ENCODE results near the gene ME1. TPM values are rescaled to one million over a fixed set of nuclear protein-coding genes. Genes with fewer than 3 reads are reported as not detected.

ME1 gene
- total and polyA plus RNA-seq, 9 of the 15 experiments (the other 6 are each of a cell fraction or from before 2014, with no cell fraction given): 3.2 to 10.4 (median 5.5) TPM

DNA sequence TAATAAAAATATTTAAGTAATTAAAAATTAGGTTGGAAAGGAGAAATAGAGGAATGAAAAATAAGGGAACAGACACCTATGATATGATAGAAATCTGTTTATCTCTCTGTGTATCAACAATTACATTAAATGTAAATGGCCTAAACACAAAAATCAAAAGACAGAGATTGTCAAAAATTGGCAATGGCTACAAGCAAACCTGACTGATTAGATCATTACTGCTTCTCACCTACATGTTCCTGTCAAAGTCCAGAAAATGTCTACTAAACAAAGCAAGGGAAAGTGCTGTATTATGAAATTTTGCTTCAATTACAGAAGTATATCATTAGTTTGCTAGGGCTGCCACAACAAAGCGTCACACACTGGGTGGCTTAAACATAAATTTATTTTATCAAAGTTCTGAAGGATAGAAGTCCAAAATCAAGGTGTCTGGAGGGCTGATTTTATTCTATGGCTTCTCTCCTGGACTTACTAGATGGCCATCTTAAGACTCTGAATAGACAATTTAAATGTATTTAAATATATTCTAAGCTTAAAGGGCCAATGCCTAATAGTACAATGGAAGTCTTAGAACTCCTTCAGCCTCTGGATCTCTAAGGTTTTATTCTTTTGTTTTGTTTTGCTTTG is 6.3 kb downstream of the ME1 start (continued):
- TF ChIP-seq TCF7 (IDR thresholded peaks at IDR 0.05; ENCODE audit: borderline replicate concordance) (no peak), CSDE1 (IDR thresholded peaks at IDR 0.05) (no peak), ZNF239 (CRISPR knock-in tag; IDR thresholded peaks at IDR 0.05) (no peak), GATAD2B (IDR thresholded peaks at IDR 0.05; ENCODE audit: borderline replicate concordance) (no peak), MAFG (tag; conservative IDR thresholded peaks at IDR 0.05) (no peak), ZNF431 (CRISPR knock-in tag; IDR thresholded peaks at IDR 0.05) (no peak), CBX3 (IDR thresholded peaks at IDR 0.05; ENCODE audit: borderline replicate concordance in 1 of 2, low read length in 2 of 2) (peak in 1 of 2 experiments; percentile 77; a peak in 2 of 3 replicates), CBFB (CRISPR knock-in tag; IDR thresholded peaks at IDR 0.05) (no peak), POU5F1 (IDR thresholded peaks at IDR 0.05; ENCODE audit: borderline replicate concordance, low read depth, low read length, partially characterized antibody) (no peak), ZFPM2 (CRISPR knock-in tag; IDR thresholded peaks at IDR 0.05) (no peak), CBFA2T3 (IDR thresholded peaks at IDR 0.05) (no peak), CBX2 (IDR thresholded peaks at IDR 0.05; ENCODE audit: insufficient read depth, low read length, poor library complexity, severe bottlenecking) (no peak), ADNP (tag; IDR thresholded peaks at IDR 0.05) (0 out of 2 replicates have a peak, but pooled peaks have one; percentile 24)
- TF ChIP-seq, protein P1, sequence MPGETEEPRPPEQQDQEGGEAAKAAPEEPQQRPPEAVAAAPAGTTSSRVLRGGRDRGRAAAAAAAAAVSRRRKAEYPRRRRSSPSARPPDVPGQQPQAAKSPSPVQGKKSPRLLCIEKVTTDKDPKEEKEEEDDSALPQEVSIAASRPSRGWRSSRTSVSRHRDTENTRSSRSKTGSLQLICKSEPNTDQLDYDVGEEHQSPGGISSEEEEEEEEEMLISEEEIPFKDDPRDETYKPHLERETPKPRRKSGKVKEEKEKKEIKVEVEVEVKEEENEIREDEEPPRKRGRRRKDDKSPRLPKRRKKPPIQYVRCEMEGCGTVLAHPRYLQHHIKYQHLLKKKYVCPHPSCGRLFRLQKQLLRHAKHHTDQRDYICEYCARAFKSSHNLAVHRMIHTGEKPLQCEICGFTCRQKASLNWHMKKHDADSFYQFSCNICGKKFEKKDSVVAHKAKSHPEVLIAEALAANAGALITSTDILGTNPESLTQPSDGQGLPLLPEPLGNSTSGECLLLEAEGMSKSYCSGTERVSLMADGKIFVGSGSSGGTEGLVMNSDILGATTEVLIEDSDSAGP (CRISPR knock-in tag; IDR thresholded peaks at IDR 0.05): no peak
- TF ChIP-seq, protein P2, sequence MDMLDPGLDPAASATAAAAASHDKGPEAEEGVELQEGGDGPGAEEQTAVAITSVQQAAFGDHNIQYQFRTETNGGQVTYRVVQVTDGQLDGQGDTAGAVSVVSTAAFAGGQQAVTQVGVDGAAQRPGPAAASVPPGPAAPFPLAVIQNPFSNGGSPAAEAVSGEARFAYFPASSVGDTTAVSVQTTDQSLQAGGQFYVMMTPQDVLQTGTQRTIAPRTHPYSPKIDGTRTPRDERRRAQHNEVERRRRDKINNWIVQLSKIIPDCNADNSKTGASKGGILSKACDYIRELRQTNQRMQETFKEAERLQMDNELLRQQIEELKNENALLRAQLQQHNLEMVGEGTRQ (CRISPR knock-in tag; IDR thresholded peaks at IDR 0.05): no peak
- TF ChIP-seq, protein P3, sequence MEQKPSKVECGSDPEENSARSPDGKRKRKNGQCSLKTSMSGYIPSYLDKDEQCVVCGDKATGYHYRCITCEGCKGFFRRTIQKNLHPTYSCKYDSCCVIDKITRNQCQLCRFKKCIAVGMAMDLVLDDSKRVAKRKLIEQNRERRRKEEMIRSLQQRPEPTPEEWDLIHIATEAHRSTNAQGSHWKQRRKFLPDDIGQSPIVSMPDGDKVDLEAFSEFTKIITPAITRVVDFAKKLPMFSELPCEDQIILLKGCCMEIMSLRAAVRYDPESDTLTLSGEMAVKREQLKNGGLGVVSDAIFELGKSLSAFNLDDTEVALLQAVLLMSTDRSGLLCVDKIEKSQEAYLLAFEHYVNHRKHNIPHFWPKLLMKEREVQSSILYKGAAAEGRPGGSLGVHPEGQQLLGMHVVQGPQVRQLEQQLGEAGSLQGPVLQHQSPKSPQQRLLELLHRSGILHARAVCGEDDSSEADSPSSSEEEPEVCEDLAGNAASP (IDR thresholded peaks at IDR 0.05): no peak

All from K562 (cell line).